ENCODE measurements around the gene PIP4K2A. TPM values are rescaled to one million over a fixed set of nuclear protein-coding genes. Genes with fewer than 3 reads are reported as not detected.
A peak's percentile ranks its signal among the peaks of the same experiment; 100 is the strongest.

PIP4K2A gene
- total and polyA plus RNA-seq, 5 donors, result 10.1 to 31.7 (median 22.6) TPM

DNA sequence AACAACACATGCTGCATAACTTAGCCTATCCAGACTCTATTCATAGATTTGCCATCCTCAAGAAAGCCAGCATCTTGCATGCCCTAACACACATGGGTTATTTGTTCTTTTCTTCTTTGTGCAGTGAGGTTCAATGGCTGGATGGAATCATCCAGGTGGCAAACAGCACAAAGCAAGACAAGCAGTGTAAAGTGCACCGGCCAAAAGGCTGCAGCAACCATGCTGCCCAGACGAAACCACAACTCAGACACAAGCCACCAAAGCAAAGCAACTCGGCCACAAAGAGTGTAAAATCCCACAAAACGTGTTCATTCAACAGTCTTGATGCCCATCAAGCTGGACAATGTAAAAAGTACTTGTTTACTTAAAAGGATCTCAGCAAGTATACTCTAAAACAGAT is 76.9 kb downstream of the PIP4K2A start:
- intact Hi-C loops (cut with DNase I), result no loop called here
- peaks cover 10% of the 10 kb centered on the region for H3K4me1 ChIP-seq (ENCODE audit: control insufficient read depth, insufficient read depth, low read length)
- no peak for DNase-seq
- H3K27ac ChIP-seq (ENCODE audit: low read length), result no peak overlapping the region
- H3K9me3 ChIP-seq (ENCODE audit: control insufficient read depth, low read length), result no peaks in the 10 kb centered on the region
- WGBS, result 97% methylated on average over 4 of the region's 4 CpGs
- no peak overlapping the region for H3K4me3 ChIP-seq (ENCODE audit: low read length)
- no peaks in the 10 kb centered on the region for H3K27me3 ChIP-seq (ENCODE audit: control insufficient read depth, insufficient read depth)
- ATAC-seq, result no peak

DNA sequence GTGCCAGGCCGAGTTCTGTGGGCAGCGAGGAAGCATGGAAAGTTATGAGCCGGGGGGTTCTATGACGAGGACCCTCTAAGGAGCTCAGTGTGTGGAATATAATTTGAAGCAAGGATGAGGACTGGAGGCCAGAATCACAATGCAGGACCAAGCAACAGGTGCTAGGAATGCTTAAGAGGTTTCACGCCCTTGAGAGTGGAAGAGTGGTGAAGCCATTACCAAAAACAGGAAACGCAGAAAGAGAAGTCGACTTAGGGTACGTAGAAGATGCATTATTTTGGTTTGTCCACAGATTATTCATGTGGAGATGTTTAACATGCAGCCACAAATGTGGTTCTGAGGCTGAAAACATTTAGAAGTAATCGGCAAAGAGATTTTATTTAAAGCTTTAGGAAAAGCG is 78.7 kb downstream of the PIP4K2A start:
- Histone ChIP-seq H3K9me3 (ENCODE audit: control insufficient read depth, low read length) (no peaks in the 10 kb centered on the region), H3K27ac (ENCODE audit: low read length) (no peak overlapping the region), H3K4me3 (ENCODE audit: low read length) (no peak overlapping the region), H3K27me3 (ENCODE audit: control insufficient read depth, insufficient read depth) (no peaks in the 10 kb centered on the region), H3K4me1 (ENCODE audit: control insufficient read depth, insufficient read depth, low read length) (peaks cover 11% of the 10 kb centered on the region)
- intact Hi-C loops (cut with DNase I), result no loop called here
- WGBS, result 95% methylated on average over 10 of the region's 10 CpGs
- DNase-seq (no peak), ATAC-seq (no peak)

DNA sequence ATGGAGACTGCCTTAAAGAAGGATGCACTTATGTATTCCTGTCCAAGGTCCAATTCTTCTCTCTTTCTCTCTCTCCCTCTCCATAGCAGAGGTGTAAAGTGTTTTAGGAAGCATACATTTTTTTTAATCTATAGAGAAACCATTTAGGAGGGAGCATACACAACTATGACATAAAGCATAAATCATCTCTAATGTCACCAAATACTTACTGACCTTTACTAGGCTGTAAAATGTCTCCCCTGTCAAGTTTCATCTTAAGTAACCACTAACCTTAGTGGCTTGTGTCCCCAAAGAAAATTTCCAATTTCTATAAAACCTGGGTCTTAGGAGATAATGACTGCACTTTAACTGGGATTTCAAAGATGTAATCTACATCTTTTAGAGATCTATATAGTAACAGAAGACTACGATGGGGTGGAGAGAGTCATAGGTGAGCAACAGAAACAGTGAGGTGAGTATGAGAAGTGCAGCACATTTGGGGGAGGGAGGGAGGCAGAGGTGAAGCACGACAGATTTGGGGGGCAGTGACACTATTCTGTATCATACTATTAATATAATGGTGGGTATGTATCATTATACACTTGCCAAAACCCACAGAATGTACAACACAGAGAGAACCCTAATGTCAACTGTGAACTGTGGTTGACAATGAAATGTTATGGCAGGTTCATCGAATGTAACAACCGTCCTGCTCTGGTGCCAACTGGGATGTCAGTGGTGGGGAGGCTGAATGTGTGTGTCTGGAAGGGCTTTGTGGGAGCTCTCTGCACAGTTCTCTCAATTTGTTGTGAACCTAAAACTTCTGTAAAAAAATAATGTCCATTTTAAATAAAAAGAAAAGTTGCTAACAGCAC is 79.5 kb downstream of the PIP4K2A start:
- 91% methylated on average over 4 of the region's 4 CpGs for WGBS
- Histone ChIP-seq H3K27me3 (ENCODE audit: control insufficient read depth, insufficient read depth) (no peaks in the 10 kb centered on the region), H3K4me1 (ENCODE audit: control insufficient read depth, insufficient read depth, low read length) (peaks cover 13% of the 10 kb centered on the region), H3K27ac (ENCODE audit: low read length) (no peak overlapping the region), H3K4me3 (ENCODE audit: low read length) (no peak overlapping the region), H3K9me3 (ENCODE audit: control insufficient read depth, low read length) (no peaks in the 10 kb centered on the region)
- ATAC-seq (no peak), DNase-seq (no peak)
- intact Hi-C loops (cut with DNase I), result no loop called here

DNA sequence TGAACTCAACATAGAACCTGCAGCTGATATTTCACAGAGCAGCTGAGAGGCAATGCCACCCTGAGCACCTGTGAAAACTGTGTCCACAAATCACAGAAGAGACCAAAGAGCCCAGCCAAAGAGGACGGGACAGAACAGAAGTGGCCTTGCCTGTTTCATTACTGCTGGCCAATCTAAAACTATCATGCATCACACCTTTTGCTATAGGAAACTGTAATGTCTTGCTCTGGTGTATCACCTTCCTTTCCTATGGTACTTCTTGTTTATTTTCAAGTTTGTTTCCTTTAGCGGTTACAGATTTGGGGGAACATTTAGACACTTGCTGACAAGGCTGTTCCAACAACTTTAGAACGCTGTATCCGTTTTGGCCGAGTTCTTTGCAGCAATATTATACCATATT is 80.3 kb downstream of the PIP4K2A start:
- intact Hi-C loops (cut with DNase I), result no loop called here
- Histone ChIP-seq H3K4me3 (ENCODE audit: low read length) (no peak overlapping the region), H3K4me1 (ENCODE audit: control insufficient read depth, insufficient read depth, low read length) (peaks cover 14% of the 10 kb centered on the region), H3K9me3 (ENCODE audit: control insufficient read depth, low read length) (no peaks in the 10 kb centered on the region), H3K27me3 (ENCODE audit: control insufficient read depth, insufficient read depth) (no peaks in the 10 kb centered on the region), H3K27ac (ENCODE audit: low read length) (no peak overlapping the region)
- 91% methylated on average over 5 of the region's 5 CpGs for WGBS
- no peak for DNase-seq
- ATAC-seq, result no peak

DNA sequence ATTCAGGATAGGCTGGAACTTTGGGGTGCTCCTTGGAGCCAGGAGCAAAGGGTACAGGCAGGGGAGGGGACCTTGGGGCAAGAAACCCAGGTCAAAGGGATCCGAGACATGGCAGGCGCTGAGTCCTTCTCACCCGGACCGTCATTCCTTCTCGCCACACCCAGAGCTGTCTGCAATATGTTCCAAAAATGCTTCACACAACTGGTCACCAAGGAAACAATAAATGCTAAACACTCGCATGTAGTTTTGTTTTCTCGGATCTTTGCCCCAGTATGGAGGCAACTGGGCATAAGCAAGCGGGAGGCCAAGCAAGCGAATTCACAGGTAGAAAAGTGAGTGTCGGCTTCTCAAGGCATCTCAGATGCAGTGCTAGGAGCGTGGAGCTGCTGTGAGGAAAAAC is 80.8 kb downstream of the PIP4K2A start:
- ATAC-seq, result no peak
- H3K4me3 ChIP-seq (ENCODE audit: low read length), result no peak overlapping the region
- H3K27ac ChIP-seq (ENCODE audit: low read length), result no peak overlapping the region
- DNase-seq, result no peak
- WGBS, result 92% methylated on average over 11 of the region's 11 CpGs
- no peaks in the 10 kb centered on the region for H3K27me3 ChIP-seq (ENCODE audit: control insufficient read depth, insufficient read depth)
- peaks cover 14% of the 10 kb centered on the region for H3K4me1 ChIP-seq (ENCODE audit: control insufficient read depth, insufficient read depth, low read length)
- intact Hi-C loops (cut with DNase I), result no loop called here
- H3K9me3 ChIP-seq (ENCODE audit: control insufficient read depth, low read length), result no peaks in the 10 kb centered on the region

DNA sequence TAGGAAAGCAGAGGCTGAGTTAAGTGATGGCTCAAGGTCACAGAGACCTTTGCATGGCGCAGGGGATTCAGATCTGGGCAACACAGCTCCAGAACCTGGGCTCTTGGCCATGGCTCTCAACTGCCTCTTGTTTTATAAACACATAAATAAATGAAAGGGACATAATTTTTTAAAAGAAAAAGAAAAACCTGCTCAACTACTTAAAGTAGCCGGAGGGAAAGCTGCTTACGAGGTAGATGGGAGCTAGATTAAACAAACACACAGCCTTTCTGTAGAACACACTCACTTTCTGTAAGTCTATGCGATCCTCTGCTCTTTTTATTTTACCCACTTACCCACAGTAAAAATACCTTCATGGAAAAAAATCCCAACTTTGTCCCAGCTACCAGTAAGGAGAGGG is 81.3 kb downstream of the PIP4K2A start:
- H3K27me3 ChIP-seq (ENCODE audit: control insufficient read depth, insufficient read depth), result no peaks in the 10 kb centered on the region
- no peak for ATAC-seq
- intact Hi-C loops (cut with DNase I), result no loop called here
- H3K4me3 ChIP-seq (ENCODE audit: low read length), result no peak overlapping the region
- 95% methylated on average over 4 of the region's 4 CpGs for WGBS
- no peak for DNase-seq
- no peaks in the 10 kb centered on the region for H3K9me3 ChIP-seq (ENCODE audit: control insufficient read depth, low read length)
- peaks cover 14% of the 10 kb centered on the region for H3K4me1 ChIP-seq (ENCODE audit: control insufficient read depth, insufficient read depth, low read length)
- H3K27ac ChIP-seq (ENCODE audit: low read length), result no peak overlapping the region

DNA sequence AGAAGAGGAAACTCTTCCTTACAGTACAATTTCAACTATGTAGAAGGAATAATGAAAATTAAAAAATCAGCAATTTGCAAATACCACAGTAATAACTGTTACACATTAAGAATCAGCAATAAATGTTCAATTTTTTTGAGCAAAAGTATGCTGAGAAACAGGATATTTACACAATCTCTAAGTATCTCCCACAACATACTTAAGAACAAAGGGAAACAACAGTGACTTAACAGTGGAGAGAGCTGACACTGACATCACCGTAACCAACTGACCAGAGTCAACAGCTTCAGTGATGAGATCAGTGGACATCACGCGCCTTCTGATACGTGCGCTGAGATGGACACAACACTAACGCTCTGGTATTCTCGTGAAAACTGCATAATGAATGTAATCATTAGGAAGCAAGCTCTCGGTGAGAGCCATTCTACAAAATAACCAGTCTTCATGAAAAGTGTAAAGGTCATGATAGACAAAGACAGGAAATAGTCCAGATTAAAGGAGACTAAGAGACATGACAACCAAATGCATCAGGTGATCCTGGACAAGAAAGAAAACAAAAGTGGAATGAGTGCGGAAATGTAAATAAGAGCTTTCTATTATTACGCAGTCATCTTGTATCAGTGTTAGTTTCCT is 82.6 kb downstream of the PIP4K2A start:
- H3K27me3 ChIP-seq (ENCODE audit: control insufficient read depth, insufficient read depth), result no peaks in the 10 kb centered on the region
- no peak overlapping the region for H3K4me3 ChIP-seq (ENCODE audit: low read length)

DNA sequence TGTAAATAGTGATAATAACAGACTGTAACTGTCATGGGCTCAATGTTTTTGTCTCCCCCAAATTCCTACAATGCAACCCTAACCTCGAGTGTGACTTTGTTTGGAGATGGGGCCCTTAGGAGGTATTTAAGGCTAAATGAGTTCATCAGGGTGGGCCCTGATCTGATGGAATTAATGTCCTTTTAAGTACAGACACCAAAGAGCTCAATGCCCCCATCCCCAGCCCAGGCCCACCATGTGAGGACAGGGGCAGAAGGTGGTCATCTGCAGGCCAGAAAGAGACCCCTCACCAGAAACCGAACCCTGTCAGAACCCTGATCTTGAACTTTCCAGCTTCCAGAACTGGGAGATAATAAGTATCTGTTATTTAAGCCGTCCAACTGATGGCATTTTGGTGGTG is 83.2 kb downstream of the PIP4K2A start:
- Histone ChIP-seq H3K4me1 (ENCODE audit: control insufficient read depth, insufficient read depth, low read length) (peaks cover 12% of the 10 kb centered on the region), H3K4me3 (ENCODE audit: low read length) (no peak overlapping the region), H3K27ac (ENCODE audit: low read length) (peak overlapping the region; percentile 39), H3K27me3 (ENCODE audit: control insufficient read depth, insufficient read depth) (no peaks in the 10 kb centered on the region), H3K9me3 (ENCODE audit: control insufficient read depth, low read length) (no peaks in the 10 kb centered on the region)
- intact Hi-C loops (cut with DNase I), result no loop called here
- DNase-seq (no peak), ATAC-seq (no peak)
- 87% methylated on average over 3 of the region's 3 CpGs for WGBS

More for the DNA sequence above, 82.6 kb downstream of the PIP4K2A start:
- peak overlapping the region; percentile 36 for H3K27ac ChIP-seq (ENCODE audit: low read length)
- H3K4me1 ChIP-seq (ENCODE audit: control insufficient read depth, insufficient read depth, low read length), result peaks cover 12% of the 10 kb centered on the region
- 69% methylated on average over 10 of the region's 10 CpGs for WGBS
- ATAC-seq (peak in 1 of 2 donors; percentile 72), DNase-seq (no peak)
- H3K9me3 ChIP-seq (ENCODE audit: control insufficient read depth, low read length), result no peaks in the 10 kb centered on the region
- intact Hi-C loops (cut with DNase I), result no loop called here

DNA sequence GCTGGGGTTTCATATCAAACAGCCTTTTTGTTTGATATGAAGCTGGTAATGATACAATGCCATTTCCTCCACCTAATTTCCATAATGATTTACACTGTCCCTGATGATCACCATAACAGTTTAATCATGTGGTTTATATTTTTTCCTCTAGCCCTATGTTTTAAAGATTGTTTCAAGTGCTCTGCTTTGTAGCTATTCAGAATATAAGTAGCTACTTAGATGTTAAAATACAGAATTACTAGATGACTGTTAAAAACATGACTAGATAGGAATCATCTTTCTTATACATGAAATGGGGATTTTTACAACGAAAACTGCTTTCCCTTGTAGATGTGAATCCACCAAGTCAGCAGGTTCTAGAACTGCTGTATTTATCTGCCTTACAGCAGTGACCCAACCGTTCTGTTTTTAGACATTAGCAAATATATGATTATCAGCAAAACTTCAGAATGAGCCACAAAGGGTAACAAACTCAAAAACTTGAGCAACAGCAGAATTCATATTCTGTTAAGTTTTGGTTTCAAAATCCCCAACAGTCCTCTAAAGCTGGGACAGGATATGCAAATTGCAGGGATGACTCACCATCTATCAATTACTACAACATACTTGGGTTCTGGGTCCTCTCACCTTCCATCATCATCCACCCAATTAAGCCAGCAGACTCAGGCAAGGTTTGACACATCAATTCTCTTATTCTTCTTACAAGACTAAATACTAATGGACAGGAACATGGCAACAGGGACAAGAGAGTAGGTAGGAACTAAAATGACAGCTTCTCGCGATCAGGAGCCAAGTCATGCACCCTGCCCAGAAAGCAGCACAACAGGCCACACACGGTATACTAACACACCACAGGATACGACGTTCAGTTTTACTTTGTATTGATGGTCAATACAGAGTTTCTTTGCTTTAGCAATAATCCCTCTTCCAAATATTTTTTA is 83.9 kb downstream of the PIP4K2A start:
- Histone ChIP-seq H3K4me3 (ENCODE audit: low read length) (no peak overlapping the region), H3K27ac (ENCODE audit: low read length) (peak overlapping the region; percentile 33), H3K27me3 (ENCODE audit: control insufficient read depth, insufficient read depth) (no peaks in the 10 kb centered on the region), H3K9me3 (ENCODE audit: control insufficient read depth, low read length) (no peaks in the 10 kb centered on the region), H3K4me1 (ENCODE audit: control insufficient read depth, insufficient read depth, low read length) (peaks cover 16% of the 10 kb centered on the region)
- WGBS, result 76% methylated on average over 7 of the region's 7 CpGs
- ATAC-seq (peak; percentile 48 to 57), DNase-seq (no peak)
- intact Hi-C loops (cut with DNase I), result no loop called here

DNA sequence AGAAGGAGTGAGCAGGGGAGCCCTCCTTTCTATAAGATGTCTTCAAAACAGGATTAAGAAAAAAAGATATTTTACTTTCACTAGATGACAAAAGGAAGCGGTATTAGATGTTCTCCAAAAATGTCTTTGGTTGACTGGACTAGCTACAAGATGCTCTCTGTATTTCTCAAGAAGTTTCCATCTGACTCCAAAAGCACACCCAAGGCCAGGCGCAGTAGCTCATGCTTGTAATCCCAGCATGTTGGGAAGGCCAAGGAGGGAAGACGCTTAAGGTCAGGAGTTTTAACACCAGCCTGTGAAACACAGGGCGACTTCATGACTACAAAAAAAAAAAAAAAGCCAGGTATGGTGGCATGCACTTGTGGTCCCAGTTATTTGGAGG is 84.5 kb downstream of the PIP4K2A start:
- Histone ChIP-seq H3K9me3 (ENCODE audit: control insufficient read depth, low read length) (no peaks in the 10 kb centered on the region), H3K4me3 (ENCODE audit: low read length) (no peak overlapping the region), H3K4me1 (ENCODE audit: control insufficient read depth, insufficient read depth, low read length) (peaks cover 16% of the 10 kb centered on the region), H3K27me3 (ENCODE audit: control insufficient read depth, insufficient read depth) (no peaks in the 10 kb centered on the region), H3K27ac (ENCODE audit: low read length) (peak overlapping the region; percentile 52)
- ATAC-seq (no peak), DNase-seq (no peak)
- intact Hi-C loops (cut with DNase I), result no loop called here
- WGBS, result 92% methylated on average over 4 of the region's 4 CpGs

DNA sequence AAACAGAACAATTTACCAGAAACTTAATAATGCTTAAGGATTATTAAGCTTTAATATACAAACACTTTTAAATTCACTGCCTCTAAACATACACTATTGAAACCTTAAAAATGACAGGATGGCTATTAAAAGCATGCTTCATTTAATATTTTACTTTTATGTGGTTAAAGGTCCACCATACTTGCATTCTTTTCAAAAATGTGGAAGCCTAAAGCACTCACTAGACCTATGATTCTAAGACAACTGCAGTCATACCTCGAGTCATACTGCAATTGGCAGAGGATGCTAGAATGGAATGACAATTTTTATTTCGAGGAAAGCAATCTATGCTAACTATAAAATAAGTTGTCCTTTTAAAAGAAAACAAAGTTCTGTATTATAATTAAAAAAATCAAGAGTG is 85.3 kb downstream of the PIP4K2A start:
- peaks cover 16% of the 10 kb centered on the region for H3K4me1 ChIP-seq (ENCODE audit: control insufficient read depth, insufficient read depth, low read length)
- no peak overlapping the region for H3K4me3 ChIP-seq (ENCODE audit: low read length)
- intact Hi-C loops (cut with DNase I), result no loop called here
- no peaks in the 10 kb centered on the region for H3K27me3 ChIP-seq (ENCODE audit: control insufficient read depth, insufficient read depth)
- no peak overlapping the region for H3K27ac ChIP-seq (ENCODE audit: low read length)
- H3K9me3 ChIP-seq (ENCODE audit: control insufficient read depth, low read length), result no peaks in the 10 kb centered on the region
- ATAC-seq (no peak), DNase-seq (no peak)
- 90% methylated on average over 2 of the region's 2 CpGs for WGBS

All from right cardiac atrium (tissue), 5 donors.